Measurements from ENCODE around the gene SFT2D1.

DNA sequence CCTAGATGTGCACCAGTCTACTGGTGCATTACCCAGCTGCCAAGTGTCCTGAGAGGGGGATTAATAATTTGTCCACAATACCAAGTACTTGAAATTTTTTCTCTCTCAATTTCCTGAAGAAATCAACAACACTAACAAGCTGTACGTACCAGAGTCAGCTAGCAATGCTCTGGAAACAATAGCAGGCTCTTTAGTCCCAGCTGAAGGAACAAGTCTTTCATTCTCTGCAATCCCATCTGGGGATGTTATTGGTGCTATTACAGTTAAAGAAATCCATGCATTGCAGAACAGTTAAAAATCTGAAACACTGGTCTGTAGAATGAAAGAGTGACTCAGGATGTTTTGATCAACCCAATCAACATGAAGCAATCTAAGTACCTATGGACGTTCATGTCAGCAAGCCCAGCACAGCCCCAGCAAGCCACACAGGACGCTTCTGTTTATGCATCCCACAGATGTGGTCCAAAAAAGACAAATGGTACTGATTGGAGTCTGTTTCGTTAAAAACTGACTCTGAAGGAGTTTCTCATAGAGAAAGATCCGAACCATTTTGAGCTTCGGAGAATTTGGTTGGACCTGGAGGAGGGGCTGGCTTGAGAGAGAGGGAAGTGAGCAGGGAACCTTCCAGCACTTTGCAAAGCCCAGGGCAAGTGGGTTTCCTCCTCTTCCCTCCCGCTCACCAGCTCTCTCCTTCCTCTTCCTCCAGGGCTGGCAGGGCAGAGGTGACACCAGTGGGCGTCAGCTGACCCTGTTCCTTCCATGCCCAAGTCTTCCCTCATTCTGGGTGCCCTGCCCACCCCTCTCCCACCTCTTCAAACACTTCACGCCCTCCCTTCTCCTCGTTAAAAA, 46.1 kb downstream of the SFT2D1 start:
- TF ChIP-seq CTCF (conservative IDR thresholded peaks at IDR 0.05; ENCODE audit: low read length) = no peak
- no peak for TF ChIP-seq EZH2phosphoT487 (IDR thresholded peaks at IDR 0.05; ENCODE audit: borderline replicate concordance)
